LNCaP clone FGC (cell line): ENCODE measurements around the gene TNFRSF25.

ENCODE experiments used
- DNase-seq: peaks from one replicate; pipeline ENCODE4 v3.0.0-alpha.2; 2011; ENCODE audit warnings: low read depth
- H3K4me3 ChIP-seq: 2 replicates; pipeline ENCODE4 v1.5.1; 2011; ENCODE audit warnings: mild to moderate bottlenecking, low read depth, low read length, control low read depth
- TF ChIP-seq, protein P1 (sequence below): IDR thresholded peaks from 2 replicates; pipeline ENCODE4 v1.5.1; 2012; ENCODE audit warnings: mild to moderate bottlenecking; ENCODE audit not compliant: control insufficient read depth, insufficient read depth; ENCODE audit errors: extremely low read depth

The TNFRSF25 gene, protein sequence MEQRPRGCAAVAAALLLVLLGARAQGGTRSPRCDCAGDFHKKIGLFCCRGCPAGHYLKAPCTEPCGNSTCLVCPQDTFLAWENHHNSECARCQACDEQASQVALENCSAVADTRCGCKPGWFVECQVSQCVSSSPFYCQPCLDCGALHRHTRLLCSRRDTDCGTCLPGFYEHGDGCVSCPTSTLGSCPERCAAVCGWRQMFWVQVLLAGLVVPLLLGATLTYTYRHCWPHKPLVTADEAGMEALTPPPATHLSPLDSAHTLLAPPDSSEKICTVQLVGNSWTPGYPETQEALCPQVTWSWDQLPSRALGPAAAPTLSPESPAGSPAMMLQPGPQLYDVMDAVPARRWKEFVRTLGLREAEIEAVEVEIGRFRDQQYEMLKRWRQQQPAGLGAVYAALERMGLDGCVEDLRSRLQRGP

DNA sequence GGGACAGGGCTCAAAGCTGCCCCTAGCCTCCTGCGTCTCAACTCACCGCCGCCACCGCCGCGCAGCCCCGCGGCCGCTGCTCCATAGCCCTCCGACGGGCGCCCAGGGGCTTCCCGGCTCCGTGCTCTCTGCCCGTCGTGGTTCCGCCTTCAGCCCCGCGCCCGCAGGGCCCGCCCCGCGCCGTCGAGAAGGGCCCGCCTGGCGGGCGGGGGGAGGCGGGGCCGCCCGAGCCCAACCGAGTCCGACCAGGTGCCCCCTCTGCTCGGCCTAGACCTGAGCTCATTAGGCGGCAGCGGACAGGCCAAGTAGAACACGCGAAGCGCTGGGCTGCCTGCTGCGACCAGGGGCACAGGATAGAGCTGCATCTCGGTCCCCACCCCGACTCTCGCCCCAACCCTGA lies at the start of gene TNFRSF25:
Gene TNFRSF25, minus strand, starts transcription at position 151 of the 400 bp plus-strand sequence. Its CDS starts 66 bp downstream, at position 85.
- TF ChIP-seq, protein P1, sequence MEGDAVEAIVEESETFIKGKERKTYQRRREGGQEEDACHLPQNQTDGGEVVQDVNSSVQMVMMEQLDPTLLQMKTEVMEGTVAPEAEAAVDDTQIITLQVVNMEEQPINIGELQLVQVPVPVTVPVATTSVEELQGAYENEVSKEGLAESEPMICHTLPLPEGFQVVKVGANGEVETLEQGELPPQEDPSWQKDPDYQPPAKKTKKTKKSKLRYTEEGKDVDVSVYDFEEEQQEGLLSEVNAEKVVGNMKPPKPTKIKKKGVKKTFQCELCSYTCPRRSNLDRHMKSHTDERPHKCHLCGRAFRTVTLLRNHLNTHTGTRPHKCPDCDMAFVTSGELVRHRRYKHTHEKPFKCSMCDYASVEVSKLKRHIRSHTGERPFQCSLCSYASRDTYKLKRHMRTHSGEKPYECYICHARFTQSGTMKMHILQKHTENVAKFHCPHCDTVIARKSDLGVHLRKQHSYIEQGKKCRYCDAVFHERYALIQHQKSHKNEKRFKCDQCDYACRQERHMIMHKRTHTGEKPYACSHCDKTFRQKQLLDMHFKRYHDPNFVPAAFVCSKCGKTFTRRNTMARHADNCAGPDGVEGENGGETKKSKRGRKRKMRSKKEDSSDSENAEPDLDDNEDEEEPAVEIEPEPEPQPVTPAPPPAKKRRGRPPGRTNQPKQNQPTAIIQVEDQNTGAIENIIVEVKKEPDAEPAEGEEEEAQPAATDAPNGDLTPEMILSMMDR: no peak
- H3K4me3 ChIP-seq: no peak within 1 kb of the TSS
- DNase-seq: no peak

DNA sequence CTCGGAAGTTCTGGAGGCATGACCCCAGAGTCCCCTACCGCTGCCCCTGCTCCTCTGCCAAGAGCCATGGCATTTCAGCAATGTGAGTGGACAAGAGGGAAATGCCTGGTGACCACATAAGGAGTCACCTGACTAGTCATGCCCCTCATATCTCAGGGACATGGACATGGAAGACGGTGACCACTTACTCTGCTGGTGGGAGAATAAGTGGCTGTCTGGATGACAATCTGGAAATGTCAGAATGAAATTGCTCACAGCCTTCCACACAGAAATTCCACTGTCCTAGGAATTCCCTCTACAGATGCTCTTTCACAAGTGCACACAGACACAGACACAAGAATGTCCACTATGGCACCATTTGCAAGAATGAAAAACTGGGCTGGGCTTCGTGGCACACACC lies 49.8 kb upstream of the TNFRSF25 start:
- no peak overlapping the region for H3K4me3 ChIP-seq
- no peak for DNase-seq
- TF ChIP-seq, protein P1: no peak

DNA sequence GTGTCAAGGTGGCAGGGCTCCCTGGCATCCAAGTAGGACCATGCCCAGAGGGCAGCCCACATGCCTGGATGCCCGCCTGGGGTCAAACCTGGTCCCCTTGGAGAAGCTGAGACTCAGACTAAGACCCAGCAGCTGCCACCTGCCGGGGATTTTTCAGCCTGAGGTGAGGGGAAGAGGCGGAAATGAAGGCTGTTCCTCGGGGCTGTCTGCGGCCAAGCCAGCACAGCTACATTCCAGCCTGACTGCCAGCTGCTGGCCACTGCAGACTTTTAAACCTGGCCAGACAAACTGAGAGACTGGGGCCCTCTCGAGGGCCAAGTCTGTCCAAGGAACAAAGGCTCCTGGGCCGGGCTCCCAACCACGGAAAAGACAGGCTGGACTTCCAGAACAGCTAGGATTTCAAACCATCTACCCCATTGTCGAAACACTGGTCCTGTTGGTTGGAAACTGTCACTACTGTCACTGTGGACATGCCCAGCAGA lies 47.4 kb upstream of the TNFRSF25 start:
- no peak for DNase-seq
- TF ChIP-seq, protein P1: no peak
- H3K4me3 ChIP-seq: no peak overlapping the region

DNA sequence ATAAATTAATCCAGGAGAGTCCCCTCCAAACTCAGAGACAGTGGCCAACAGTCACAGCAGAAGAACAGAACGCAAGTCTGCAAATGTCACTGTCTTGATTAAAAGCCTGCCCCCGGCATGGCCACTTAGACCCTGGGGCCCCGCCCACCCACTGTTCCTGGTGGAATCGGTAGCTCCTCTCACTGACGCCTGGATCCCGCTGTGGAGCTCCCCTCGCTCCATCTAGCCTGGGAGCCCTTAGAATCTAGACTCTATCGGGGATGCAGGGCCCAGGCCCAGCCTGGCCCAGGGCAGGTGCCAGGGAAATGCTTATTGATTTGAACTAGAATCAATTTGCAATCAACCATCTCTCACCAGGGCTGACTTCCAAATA lies 46.9 kb upstream of the TNFRSF25 start:
- TF ChIP-seq, protein P1: no peak
- H3K4me3 ChIP-seq: no peak overlapping the region

DNA sequence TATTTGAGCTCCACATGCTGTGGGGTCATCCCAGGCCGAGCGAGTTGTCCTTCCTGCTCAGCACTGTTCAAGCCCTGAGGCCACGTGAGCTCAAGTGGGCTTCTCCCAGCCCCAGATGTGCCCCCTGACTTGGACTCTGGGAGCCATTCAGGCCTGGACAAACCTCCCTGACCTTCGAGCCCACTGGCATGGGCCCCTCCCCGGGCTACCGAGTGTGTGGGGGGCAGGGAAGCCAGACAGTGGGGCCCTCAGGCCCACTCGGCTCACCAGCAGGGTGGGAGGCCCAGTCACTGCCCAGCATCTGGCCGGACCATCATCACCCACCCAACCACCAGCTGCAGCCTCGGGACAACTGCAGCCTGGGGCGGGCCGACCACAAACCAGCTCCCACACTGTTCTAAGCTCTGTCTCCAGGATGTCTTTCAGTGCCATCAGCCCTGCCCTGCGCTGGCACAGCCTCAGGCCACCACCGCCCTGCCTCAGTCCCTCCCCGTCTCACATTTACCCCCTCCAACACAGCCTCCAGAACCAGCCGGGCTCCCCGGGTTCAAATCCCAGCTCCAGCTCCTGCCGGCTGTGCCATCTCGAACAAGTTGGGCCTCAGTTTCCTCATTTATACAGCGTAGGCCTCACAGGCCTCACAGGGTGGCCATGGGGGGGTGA lies 46.4 kb upstream of the TNFRSF25 start:
- TF ChIP-seq, protein P1: no peak
- H3K4me3 ChIP-seq: no peak overlapping the region
- no peak for DNase-seq

More for the DNA sequence above, 46.9 kb upstream of the TNFRSF25 start:
- DNase-seq: no peak

DNA sequence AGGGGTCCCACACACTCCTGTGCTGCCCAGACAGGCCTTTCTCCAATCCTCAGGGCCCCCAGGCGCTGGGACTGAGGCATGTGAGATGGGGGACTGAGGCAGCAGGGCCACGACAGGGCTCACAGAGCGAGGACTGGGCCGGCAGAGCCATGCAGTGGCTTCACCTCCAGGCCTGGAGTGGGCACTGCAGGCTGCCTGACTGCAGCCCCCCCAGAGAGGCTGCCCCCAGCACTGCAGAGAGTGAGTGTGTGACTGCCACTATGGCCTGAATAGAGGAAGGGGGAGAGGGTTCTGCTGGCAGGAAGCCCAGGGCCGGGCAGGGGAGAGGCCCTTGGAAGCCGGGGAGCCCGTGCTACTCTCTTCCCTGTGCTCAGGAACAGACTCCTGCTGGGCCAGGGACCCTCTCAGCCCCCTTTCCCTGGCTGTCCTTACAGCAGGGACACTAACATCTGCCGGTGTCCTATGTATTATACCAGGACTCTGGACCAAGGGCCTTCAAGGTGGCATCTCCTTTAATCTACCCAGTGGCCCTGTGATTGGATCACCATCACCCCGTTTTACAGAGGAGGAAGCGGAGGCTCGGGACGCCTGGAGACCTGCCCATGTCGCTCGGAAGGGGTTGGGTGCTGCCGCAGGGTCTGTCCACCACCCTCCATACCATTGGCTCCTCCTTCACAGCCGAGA lies 45.7 kb upstream of the TNFRSF25 start:
- TF ChIP-seq, protein P1: no peak

More for the DNA sequence above, 45.7 kb upstream of the TNFRSF25 start:
- no peak for DNase-seq
- no peak overlapping the region for H3K4me3 ChIP-seq
